WTC11 (cell line): Measurements from ENCODE around the gene TMEM198.

Experiments
- ETV6 ChIP-seq: sonication (generic); formaldehyde crosslinking; IDR thresholded peaks from 2 replicates; pipeline ENCODE4 v1.8.1; 2022; ENCODE audit warnings: mild to moderate bottlenecking, missing genetic modification reagents
- NR2C2 ChIP-seq: sonication (generic); formaldehyde crosslinking; IDR thresholded peaks from 2 replicates; pipeline ENCODE4 v1.8.0; 2022; ENCODE audit warnings: mild to moderate bottlenecking, missing genetic modification reagents
- SMAD3 ChIP-seq: sonication (generic); formaldehyde crosslinking; IDR thresholded peaks from 2 replicates; pipeline ENCODE4 v1.8.0; 2022; ENCODE audit warnings: missing genetic modification reagents, mild to moderate bottlenecking, borderline replicate concordance
- TF ChIP-seq, protein P1 (sequence below): fragments of 200-600 bp; IDR thresholded peaks from 2 replicates; pipeline ENCODE4 v1.8.0; 2022; ENCODE audit warnings: antibody characterized with exemption
- TF ChIP-seq, protein P2 (sequence below): sonication (generic); formaldehyde crosslinking; IDR thresholded peaks from 2 replicates; pipeline ENCODE4 v1.8.1; 2022; ENCODE audit warnings: low read depth, missing genetic modification reagents, borderline replicate concordance
- TF ChIP-seq, protein P3 (sequence below): sonication (generic); formaldehyde crosslinking; IDR thresholded peaks from 2 replicates; pipeline ENCODE4 v1.8.1; 2023; ENCODE audit warnings: mild to moderate bottlenecking, missing genetic modification reagents, borderline replicate concordance
- TF ChIP-seq, protein P4 (sequence below): sonication (generic); formaldehyde crosslinking; IDR thresholded peaks from 2 replicates; pipeline ENCODE4 v1.8.0; 2022; ENCODE audit warnings: mild to moderate bottlenecking, missing genetic modification reagents
- TF ChIP-seq, protein P5 (sequence below): sonication (generic); formaldehyde crosslinking; IDR thresholded peaks from 2 replicates; pipeline ENCODE4 v1.8.0; 2023; ENCODE audit warnings: mild to moderate bottlenecking, missing genetic modification reagents
- TF ChIP-seq, protein P6 (sequence below): sonication (generic); formaldehyde crosslinking; IDR thresholded peaks from 2 replicates; pipeline ENCODE4 v1.8.0; 2022; ENCODE audit warnings: missing genetic modification reagents
- TF ChIP-seq, protein P7 (sequence below): sonication (generic); formaldehyde crosslinking; IDR thresholded peaks from 2 replicates; pipeline ENCODE4 v1.8.1; 2022; ENCODE audit warnings: missing genetic modification reagents, borderline replicate concordance

DNA sequence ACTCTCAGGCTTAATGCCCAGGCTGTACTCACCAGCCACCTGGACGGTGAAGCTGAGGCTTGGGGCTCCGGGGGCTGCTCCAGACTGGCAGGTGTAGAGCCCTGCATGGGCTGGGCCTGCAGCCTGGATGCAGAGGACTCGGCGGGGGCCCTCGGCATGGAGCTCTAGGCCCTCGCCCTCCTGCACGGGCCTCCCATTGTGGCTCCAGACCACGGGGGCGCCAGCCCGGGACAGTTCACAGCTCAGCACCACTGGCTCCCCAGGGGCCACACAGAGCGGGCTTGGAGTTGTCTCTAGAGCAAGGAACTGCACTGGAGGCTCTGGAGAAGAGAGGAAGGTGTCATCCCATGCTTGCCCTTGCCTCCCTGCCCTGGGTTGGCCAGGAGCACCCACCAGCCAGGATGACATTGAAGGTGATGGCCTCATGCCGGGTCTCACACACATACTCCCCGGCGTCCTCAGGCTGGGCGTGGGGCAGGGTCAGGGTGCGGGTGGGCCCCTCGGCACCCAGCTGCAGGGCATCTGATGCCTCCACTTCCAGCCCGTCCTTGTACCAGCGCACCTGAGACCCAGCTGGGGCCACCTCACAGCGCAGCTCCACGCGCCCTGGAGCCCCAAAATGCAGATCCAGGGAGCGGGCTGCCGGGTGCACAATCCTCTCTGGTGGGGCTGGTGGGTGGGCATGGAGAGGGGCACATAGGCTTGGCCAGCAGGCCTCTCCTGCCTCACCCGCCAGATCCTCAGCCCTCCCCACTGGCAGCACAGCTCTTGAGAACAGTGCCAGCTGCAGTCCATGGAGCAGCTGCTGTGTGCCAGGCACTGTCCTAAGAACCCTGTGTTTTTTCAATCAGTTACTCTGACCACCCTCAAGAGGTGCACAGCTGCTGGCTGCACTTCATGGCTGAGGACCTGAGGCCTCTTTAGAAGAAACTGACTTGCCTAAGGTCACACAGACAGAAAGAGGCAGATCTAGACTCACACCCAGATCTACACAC is 14.3 kb downstream of the TMEM198 start:
- TF ChIP-seq, protein P1, sequence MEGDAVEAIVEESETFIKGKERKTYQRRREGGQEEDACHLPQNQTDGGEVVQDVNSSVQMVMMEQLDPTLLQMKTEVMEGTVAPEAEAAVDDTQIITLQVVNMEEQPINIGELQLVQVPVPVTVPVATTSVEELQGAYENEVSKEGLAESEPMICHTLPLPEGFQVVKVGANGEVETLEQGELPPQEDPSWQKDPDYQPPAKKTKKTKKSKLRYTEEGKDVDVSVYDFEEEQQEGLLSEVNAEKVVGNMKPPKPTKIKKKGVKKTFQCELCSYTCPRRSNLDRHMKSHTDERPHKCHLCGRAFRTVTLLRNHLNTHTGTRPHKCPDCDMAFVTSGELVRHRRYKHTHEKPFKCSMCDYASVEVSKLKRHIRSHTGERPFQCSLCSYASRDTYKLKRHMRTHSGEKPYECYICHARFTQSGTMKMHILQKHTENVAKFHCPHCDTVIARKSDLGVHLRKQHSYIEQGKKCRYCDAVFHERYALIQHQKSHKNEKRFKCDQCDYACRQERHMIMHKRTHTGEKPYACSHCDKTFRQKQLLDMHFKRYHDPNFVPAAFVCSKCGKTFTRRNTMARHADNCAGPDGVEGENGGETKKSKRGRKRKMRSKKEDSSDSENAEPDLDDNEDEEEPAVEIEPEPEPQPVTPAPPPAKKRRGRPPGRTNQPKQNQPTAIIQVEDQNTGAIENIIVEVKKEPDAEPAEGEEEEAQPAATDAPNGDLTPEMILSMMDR = no peak
- TF ChIP-seq, protein P2, sequence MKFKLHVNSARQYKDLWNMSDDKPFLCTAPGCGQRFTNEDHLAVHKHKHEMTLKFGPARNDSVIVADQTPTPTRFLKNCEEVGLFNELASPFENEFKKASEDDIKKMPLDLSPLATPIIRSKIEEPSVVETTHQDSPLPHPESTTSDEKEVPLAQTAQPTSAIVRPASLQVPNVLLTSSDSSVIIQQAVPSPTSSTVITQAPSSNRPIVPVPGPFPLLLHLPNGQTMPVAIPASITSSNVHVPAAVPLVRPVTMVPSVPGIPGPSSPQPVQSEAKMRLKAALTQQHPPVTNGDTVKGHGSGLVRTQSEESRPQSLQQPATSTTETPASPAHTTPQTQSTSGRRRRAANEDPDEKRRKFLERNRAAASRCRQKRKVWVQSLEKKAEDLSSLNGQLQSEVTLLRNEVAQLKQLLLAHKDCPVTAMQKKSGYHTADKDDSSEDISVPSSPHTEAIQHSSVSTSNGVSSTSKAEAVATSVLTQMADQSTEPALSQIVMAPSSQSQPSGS (CRISPR knock-in tag) = no peak
- TF ChIP-seq, protein P3, sequence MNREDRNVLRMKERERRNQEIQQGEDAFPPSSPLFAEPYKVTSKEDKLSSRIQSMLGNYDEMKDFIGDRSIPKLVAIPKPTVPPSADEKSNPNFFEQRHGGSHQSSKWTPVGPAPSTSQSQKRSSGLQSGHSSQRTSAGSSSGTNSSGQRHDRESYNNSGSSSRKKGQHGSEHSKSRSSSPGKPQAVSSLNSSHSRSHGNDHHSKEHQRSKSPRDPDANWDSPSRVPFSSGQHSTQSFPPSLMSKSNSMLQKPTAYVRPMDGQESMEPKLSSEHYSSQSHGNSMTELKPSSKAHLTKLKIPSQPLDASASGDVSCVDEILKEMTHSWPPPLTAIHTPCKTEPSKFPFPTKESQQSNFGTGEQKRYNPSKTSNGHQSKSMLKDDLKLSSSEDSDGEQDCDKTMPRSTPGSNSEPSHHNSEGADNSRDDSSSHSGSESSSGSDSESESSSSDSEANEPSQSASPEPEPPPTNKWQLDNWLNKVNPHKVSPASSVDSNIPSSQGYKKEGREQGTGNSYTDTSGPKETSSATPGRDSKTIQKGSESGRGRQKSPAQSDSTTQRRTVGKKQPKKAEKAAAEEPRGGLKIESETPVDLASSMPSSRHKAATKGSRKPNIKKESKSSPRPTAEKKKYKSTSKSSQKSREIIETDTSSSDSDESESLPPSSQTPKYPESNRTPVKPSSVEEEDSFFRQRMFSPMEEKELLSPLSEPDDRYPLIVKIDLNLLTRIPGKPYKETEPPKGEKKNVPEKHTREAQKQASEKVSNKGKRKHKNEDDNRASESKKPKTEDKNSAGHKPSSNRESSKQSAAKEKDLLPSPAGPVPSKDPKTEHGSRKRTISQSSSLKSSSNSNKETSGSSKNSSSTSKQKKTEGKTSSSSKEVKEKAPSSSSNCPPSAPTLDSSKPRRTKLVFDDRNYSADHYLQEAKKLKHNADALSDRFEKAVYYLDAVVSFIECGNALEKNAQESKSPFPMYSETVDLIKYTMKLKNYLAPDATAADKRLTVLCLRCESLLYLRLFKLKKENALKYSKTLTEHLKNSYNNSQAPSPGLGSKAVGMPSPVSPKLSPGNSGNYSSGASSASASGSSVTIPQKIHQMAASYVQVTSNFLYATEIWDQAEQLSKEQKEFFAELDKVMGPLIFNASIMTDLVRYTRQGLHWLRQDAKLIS = no peak
- TF ChIP-seq, protein P4, sequence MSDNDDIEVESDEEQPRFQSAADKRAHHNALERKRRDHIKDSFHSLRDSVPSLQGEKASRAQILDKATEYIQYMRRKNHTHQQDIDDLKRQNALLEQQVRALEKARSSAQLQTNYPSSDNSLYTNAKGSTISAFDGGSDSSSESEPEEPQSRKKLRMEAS (CRISPR knock-in tag) = no peak
- TF ChIP-seq, protein P5, sequence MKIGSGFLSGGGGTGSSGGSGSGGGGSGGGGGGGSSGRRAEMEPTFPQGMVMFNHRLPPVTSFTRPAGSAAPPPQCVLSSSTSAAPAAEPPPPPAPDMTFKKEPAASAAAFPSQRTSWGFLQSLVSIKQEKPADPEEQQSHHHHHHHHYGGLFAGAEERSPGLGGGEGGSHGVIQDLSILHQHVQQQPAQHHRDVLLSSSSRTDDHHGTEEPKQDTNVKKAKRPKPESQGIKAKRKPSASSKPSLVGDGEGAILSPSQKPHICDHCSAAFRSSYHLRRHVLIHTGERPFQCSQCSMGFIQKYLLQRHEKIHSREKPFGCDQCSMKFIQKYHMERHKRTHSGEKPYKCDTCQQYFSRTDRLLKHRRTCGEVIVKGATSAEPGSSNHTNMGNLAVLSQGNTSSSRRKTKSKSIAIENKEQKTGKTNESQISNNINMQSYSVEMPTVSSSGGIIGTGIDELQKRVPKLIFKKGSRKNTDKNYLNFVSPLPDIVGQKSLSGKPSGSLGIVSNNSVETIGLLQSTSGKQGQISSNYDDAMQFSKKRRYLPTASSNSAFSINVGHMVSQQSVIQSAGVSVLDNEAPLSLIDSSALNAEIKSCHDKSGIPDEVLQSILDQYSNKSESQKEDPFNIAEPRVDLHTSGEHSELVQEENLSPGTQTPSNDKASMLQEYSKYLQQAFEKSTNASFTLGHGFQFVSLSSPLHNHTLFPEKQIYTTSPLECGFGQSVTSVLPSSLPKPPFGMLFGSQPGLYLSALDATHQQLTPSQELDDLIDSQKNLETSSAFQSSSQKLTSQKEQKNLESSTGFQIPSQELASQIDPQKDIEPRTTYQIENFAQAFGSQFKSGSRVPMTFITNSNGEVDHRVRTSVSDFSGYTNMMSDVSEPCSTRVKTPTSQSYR (CRISPR knock-in tag) = no peak
- TF ChIP-seq SMAD3 (CRISPR knock-in tag) (no peak), NR2C2 (CRISPR knock-in tag) (no peak), ETV6 (CRISPR knock-in tag) (no peak)
- TF ChIP-seq, protein P6, sequence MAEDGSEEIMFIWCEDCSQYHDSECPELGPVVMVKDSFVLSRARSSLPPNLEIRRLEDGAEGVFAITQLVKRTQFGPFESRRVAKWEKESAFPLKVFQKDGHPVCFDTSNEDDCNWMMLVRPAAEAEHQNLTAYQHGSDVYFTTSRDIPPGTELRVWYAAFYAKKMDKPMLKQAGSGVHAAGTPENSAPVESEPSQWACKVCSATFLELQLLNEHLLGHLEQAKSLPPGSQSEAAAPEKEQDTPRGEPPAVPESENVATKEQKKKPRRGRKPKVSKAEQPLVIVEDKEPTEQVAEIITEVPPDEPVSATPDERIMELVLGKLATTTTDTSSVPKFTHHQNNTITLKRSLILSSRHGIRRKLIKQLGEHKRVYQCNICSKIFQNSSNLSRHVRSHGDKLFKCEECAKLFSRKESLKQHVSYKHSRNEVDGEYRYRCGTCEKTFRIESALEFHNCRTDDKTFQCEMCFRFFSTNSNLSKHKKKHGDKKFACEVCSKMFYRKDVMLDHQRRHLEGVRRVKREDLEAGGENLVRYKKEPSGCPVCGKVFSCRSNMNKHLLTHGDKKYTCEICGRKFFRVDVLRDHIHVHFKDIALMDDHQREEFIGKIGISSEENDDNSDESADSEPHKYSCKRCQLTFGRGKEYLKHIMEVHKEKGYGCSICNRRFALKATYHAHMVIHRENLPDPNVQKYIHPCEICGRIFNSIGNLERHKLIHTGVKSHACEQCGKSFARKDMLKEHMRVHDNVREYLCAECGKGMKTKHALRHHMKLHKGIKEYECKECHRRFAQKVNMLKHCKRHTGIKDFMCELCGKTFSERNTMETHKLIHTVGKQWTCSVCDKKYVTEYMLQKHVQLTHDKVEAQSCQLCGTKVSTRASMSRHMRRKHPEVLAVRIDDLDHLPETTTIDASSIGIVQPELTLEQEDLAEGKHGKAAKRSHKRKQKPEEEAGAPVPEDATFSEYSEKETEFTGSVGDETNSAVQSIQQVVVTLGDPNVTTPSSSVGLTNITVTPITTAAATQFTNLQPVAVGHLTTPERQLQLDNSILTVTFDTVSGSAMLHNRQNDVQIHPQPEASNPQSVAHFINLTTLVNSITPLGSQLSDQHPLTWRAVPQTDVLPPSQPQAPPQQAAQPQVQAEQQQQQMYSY = no peak
- TF ChIP-seq, protein P7, sequence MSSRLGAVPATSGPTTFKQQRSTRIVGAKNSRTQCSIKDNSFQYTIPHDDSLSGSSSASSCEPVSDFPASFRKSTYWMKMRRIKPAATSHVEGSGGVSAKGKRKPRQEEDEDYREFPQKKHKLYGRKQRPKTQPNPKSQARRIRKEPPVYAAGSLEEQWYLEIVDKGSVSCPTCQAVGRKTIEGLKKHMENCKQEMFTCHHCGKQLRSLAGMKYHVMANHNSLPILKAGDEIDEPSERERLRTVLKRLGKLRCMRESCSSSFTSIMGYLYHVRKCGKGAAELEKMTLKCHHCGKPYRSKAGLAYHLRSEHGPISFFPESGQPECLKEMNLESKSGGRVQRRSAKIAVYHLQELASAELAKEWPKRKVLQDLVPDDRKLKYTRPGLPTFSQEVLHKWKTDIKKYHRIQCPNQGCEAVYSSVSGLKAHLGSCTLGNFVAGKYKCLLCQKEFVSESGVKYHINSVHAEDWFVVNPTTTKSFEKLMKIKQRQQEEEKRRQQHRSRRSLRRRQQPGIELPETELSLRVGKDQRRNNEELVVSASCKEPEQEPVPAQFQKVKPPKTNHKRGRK (CRISPR knock-in tag) = no peak
